Epithelial cell of prostate (primary cell): ENCODE results near the gene ST6GALNAC3.

Experiments used
- DNase-seq: peaks from one replicate; pipeline ENCODE4 v3.0.0-alpha.2; 2011; ENCODE audit warnings: low read depth, low spot score
- H3K27ac ChIP-seq: fragments of 450-650 bp; 2 replicates; pipeline ENCODE4 v1.5.1; 2017; ENCODE audit warnings: mild to moderate bottlenecking

Gene ST6GALNAC3

DNA sequence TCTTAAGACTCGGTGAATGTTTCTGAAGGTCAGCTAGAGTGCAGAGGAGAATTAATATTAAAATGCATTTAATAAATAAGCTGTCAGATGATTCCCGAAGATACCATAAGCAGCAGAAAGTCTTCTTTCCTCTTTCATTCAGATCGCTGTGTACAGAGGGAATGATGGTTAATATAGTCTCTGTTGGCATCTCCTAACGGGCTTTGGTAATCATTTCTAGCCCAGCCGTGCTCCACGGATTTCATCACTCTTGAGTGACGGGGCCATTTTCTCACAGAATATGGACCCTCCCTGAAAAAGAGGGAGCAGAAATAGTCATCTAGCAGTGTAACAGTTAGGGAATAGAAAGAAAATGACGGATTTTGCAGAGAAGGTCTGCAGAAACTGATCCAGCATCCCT lies 103.1 kb downstream of the ST6GALNAC3 start:
- H3K27ac ChIP-seq = no peak overlapping the region
- no peak for DNase-seq

DNA sequence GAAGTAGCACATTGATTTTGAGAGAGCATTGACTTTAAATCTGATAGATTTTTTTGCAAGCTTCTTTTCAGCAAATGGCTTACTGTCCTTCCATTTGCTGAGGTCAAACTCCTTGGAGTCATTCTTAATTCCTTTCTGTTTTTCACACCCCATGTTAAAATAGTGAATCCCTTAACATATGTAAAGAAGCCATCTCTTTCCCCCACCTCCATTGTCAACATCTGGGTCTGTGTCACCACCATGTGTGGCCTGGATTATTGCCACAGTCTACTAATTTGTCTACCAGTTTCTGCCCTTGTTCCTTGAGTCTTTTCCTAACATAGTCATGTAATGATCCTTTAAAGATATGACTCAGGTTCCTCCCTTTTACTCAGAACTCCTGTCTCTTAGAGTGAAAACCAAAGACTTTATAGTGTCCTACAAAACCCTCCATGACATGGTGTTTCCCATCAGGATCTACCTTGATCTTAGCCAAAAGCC lies 104.7 kb downstream of the ST6GALNAC3 start:
- no peak overlapping the region for H3K27ac ChIP-seq
- DNase-seq = no peak

DNA sequence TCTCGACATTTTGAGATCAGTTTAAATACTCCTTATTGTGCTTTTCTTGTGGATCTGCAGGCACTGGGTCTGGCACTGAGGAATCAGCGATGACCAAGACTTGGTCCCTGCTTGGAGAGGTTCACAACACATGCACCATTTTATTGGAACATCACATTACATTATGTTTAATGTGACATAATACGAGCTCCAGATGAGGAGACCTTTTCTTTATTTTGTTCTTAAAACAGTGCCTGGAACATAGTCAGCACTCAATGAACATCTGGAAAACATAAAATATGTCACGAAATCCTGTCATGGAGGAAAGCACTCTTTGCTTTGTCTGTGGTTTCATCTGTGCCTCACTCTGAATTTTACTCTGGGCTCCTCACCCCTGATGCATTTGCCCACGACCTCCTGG lies 110.7 kb downstream of the ST6GALNAC3 start:
- DNase-seq = no peak
- no peak overlapping the region for H3K27ac ChIP-seq

DNA sequence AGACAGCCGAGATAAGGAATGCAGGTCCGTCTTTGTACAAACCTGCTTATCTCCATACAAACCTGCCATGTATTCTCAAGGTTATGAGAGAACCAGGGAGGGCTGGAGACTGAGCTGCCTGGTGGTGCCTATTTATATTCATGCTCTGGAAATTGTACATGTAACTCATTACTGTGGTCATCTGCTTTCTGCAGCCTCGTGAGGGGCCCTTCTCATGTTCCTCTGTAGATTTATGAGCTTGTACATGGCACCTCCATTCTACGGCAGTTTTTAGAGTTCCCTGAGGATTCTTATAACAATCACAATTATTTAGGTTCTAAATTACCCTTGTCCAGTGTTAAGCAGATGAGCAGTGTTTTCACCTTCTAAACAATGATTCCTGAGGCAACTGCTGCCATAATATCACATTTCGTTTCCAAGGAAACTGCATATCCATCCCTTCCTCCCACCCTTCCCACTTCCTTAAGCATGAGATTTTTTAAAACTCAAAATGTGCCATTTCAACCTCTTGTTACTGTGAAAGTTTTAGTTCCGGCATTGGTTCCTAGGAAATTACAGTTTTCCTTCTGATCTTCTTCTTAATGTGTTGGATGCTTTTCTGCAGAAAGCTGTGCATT lies 112.1 kb downstream of the ST6GALNAC3 start:
- H3K27ac ChIP-seq = no peak overlapping the region

DNA sequence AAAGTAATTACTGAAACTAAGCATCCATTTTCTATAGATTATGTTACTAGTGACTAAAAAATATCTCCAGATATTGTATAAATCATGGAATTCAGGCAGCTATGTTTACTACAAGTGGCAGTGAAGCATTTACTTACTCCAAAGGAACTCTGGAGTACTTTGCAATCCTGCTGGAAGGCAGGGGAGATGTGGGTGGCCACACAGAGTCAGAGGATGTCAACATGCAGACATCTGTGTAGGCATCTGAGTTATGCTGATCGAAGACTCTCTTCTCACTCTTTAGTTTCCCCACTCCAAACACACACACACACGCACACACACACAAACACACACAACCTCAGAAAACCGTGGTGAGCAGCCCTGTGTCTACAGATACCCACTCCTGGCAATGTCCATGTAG lies 112.9 kb downstream of the ST6GALNAC3 start:
- no peak for DNase-seq
- no peak overlapping the region for H3K27ac ChIP-seq

More for the DNA sequence above, 112.1 kb downstream of the ST6GALNAC3 start:
- DNase-seq = no peak

DNA sequence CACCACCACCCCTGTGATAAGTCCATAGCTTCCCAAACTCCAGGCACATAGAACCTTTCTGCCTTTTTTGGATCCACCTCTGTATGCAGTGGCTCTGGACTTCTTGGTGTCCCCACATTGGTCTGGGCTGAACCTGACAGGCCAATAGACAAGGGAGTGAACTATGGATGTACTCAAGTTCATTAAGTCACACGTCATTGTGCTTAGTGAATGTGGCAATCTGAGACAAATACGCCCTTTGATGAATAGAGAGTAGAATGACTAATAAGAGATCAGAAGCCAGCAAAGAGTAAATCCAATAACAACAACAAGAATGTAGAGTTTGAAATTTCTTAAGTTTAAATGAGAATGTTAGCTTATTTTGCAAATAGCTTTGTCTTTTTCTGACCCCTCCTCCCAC lies 114.8 kb downstream of the ST6GALNAC3 start:
- H3K27ac ChIP-seq = no peak overlapping the region
- DNase-seq = no peak

DNA sequence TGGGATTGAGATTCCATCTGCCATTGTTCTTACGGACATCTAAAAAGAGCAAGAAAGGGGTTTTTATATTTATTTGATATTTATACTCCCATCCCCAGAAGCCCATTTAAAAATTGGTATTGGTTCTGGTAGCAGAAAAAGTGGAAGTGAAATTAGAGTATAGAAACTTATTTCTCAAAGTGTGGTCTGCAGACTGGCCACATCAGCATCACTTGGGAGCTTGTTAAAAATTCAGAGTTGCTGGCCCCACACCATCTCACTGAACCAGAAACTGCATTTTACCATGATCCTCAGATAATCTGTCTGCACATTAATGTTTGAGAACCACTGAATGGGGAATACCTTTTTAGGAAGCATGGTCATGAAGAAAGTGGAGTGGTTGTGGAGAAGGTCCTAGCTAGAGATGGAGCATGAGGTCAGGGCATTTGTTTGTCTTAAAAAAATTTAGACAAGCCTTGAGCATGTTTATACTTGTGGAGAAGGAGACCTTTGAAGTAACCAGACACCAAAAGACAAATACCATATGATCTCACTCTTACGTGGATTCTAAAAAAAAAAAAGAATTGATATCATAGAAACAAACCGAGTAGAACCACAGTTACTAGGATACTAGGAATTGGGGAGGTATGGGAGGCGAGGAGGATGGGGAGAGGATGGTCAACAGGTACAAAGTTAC lies 116.3 kb downstream of the ST6GALNAC3 start:
- H3K27ac ChIP-seq = no peak overlapping the region
- no peak for DNase-seq

DNA sequence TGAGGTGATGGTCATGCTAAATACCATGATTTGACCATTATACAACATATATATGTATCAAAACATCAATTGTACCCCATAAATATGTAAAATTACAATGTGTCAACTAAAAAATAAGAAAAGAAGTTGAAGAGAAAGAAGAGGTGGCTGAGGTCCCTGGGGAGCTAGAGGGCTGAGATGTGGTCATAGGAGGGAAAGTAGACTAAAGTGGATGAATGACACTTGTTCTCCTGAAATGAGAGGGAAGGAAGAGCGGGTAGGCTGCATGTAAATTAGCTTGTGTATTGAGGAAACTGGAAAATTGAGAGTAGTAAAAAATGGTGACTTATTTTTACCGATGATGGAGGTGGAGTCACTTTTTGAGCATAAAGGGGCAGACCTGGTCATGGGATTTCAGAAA lies 117.0 kb downstream of the ST6GALNAC3 start:
- no peak overlapping the region for H3K27ac ChIP-seq
- DNase-seq = no peak

DNA sequence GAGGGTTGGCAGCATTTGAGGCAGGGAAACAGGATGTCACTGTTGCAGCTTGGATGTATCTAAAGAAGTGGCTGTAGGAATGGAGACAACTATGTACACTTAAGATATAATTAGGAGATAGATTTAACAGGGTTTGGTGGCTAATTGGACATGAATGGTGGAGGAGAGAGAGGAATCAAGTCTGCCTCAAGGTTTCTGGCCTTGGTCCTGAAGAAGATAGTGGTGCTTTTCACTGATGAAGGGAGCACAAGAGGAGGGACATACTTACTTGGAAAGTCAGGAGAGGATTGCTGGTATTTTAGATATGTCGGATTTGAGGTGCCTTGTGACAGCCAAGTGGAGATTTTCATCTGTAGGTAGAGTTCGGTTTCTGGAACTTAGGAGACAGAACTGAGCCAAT lies 123.9 kb downstream of the ST6GALNAC3 start:
- no peak for DNase-seq
- H3K27ac ChIP-seq = no peak overlapping the region

DNA sequence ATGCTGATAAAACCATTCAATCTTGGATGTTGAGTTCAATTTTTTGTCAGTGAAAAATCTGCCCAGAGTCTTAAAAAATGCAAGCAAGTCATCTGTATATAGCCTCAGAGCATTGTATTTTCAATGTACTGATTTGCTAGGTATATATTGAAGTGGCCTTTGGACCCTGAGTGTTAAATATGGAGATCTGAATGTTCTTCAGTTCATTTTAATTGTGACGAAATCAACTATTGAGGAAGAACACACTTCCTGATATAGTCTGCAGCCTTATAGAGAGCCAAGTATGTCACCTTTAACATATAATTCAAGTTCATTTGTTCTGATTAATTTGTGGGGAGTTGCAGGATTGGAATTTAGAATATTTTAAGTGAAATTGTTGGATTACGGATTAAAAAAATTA lies 128.1 kb downstream of the ST6GALNAC3 start:
- no peak overlapping the region for H3K27ac ChIP-seq
- DNase-seq = no peak

DNA sequence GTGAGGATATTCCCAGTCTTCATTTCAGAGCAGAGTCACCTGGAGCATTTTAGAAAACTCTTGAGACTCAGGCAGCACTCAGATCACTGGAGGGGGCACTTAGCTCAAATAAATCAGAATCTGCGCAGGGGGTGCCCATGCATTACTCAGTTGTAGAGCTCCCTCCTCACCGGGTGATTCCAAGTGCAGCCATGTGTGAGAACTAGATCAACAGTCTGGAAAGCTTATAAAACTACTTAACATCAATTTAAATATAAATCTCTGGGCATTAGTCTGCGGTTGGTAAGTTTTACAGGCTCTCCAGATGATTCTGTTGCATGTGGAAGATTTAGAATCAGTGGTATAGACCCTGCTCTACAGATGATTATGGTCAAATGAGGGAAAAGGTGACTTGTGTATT lies 128.6 kb downstream of the ST6GALNAC3 start:
- H3K27ac ChIP-seq = no peak overlapping the region
- no peak for DNase-seq

DNA sequence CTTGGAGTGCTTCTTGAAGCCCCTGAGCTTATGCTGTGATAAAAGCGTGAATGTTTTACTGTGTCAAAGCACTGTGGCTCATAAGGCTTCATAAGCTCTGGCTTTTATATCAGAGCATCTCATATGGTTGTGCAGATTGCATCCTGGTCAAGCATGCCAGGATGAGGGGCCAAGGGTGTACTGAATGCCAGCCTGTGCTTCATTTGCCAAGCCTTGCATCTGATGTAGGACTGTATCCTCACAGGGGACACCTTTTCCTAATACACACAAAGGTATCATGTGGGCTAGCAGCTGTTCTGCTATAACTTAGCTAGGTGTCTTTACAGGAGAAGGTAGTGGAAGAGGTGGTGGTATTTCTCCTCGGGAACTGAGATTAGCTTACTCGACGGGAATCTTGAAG lies 134.7 kb downstream of the ST6GALNAC3 start:
- no peak overlapping the region for H3K27ac ChIP-seq
- no peak for DNase-seq

DNA sequence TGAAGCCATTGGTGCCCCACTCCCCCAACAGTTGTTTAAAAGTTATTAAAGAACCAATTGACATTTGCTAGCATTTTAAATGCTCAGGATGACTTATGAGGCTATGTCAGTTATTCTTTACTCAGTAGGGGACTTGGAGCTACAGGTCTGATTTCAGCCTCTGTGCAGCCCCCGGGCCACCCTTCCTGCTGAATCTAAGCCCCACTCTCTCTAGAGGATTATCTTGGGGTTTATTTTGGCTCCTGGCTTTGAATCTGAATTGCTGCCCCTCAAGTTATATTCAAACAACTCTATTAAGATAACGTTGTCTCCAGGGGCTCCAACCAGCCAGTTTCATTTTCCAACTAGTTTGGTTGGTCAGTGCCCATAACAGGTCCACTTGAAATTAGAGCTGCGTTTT lies 135.1 kb downstream of the ST6GALNAC3 start:
- DNase-seq = no peak

DNA sequence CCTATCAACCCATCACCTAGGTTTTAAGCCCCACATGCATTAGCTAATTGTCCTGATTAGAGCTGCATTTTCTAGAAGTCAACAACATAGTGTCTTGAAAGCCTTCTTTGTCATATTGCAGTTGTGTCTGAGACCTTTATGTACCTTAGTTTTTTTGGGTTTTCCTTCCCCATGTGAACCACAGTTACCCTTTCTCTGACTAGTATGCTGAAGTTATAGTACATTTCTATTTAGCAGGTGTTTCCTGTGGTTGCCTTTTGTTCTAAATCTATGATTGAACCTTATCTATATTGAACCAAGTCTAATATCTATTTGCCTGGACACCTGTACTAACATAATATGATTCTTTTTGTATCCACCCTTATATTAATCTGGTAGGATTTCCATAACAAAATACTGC lies 135.6 kb downstream of the ST6GALNAC3 start:
- H3K27ac ChIP-seq = no peak overlapping the region
- no peak for DNase-seq

More for the DNA sequence above, 135.1 kb downstream of the ST6GALNAC3 start:
- H3K27ac ChIP-seq = no peak overlapping the region

DNA sequence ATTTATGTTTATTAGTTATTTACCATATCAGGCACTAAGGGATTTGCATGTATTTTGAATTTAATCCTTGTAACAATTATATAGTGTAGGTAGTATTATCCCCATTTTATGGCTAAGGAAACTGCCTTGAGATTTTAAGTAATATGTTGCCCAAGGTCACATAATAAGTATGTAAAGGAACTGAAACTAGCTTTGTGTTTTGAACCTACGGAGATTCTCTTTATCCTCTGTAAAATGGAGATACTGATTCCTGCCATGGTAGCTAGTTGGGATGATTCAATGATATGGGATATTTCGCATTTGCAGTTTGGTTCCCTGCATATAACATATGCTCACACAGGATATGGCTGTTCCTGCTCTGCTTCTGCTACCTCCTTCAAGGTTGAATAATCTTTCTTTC lies 144.3 kb downstream of the ST6GALNAC3 start:
- H3K27ac ChIP-seq = no peak overlapping the region
- DNase-seq = no peak

DNA sequence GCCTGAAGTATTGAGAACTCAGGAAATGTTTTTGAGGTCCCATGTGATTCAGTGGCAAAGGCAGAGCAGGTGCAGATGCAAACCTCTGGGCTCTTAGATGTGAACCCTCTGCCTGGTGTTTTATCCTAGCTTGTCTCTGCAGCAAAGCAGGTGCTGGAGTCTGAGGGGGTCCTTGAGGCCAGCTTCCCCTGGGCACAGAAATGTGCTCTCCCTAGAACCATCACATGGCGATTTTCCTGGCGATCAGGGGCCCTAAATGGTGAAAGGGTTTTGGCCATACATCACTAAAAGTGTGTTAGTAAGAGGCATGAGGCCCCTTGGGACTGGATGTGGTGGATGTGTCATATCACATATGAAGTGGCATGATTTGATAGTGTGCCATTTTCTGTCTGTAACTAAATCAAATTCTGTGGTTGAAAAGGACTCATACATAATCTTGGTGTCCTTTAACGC lies 144.8 kb downstream of the ST6GALNAC3 start:
- no peak for DNase-seq
- no peak overlapping the region for H3K27ac ChIP-seq

DNA sequence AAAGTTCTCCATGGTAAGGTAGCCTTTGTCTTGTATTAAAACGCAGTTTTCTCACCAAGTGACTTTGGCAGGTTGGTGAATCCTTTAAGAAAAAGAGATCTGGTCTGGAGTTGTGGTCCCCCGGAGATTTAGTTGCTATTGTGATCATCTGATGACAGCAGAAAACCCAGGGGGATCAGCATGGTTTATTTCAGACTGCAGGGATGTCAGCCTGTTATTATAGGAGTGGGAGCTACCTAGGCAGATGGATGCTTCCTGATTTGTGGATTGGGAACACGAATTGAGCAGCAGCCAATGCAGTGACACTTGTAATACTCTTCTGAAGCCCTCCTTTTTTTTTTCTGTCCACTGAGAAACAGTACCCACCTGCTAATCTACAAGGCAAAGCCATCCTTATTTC lies 150.2 kb downstream of the ST6GALNAC3 start:
- no peak for DNase-seq
- no peak overlapping the region for H3K27ac ChIP-seq

DNA sequence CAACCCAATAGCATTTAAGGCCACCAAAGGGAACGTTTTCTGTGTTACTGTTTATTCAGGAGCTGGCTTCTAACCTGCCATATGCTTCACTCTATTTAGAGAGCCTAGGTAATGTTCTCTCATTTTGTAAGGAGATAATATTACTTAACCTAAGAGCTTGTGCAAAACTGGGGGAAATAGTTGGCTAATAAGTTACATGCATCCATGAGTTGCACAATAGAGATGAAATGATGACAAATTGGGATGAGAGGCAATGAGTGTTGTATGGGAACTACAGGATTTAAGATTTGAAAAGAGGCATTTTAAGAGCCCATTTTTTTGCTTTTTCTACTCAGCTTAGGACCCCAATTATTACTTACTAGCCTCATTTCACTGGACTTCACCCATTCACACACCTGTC lies 151.0 kb downstream of the ST6GALNAC3 start:
- H3K27ac ChIP-seq = no peak overlapping the region
- DNase-seq = no peak

DNA sequence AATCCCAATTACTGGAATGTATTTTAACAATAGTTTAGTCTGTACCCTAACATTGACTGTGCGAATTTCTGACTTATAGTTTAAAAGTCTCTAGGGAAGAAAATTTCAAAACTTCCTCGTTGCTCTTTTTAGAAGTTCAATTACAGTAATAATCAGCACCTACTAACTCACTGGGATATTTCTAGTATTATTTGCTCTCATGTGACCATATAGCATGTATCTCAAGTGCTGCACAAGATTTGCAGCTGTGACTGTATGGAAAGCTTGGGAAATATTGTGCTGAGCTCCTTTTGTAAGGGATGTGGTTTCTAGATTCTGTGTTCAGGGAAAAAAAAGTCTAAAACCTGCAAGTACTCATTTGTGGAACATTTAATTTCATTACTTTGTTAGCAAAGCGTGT lies 153.1 kb downstream of the ST6GALNAC3 start:
- no peak for DNase-seq
- H3K27ac ChIP-seq = no peak overlapping the region

DNA sequence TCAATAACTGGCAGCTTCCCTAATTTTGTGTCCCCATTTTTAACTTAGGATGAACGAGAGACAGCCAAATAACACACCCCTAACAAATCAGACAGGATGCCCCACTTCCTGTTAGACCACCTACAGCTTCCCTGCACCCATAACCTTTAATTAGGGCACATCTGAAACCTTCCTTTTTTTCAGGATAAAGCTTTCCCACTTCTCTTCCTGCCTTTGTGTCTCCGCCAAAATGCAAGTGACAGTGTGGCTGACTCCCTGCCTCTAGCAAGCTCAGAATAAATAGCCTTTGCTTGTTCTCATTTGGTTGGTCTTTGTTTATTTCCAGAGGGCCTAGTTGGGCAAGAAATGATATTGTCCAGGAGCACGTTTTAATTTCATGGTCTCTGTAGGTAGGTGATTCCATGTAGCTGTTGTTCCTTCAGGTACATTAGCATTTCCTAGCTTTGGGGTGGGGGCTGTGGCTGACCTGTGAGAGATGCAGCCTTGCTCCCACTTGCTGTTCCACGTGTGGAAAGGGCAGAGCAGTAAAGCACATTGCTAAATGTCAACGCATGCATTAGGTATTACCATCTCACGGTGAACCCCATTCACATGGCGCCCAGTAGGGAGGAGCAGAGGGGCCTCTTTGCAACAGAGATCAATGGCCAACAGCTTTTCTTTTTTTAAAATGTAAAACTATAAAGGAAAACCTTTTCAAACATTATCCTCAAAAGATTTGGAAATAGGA lies 154.9 kb downstream of the ST6GALNAC3 start:
- no peak for DNase-seq

DNA sequence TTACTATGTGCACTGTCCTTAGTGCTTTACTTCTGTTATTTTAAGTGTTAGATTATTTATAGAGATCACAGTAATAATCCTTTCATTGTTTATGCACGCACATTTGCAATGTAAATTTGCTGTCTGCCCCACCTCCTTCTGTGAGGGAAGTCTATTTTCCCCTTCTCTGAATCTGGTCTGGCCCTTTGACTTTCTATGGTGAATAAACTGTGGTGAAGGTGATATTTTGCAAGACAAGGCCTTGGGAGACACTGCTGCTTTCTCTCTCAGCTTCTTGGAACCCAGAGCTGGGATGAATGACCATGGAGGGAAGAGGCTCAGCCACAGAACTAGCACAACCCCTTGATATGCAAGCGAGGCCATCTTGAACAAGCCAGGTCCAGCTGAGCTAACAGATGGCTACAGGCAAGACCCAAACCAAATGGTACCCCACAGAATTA lies 156.3 kb downstream of the ST6GALNAC3 start:
- no peak overlapping the region for H3K27ac ChIP-seq
- no peak for DNase-seq

More for the DNA sequence above, 154.9 kb downstream of the ST6GALNAC3 start:
- no peak overlapping the region for H3K27ac ChIP-seq
